Activated T-cell treated with anti-CD3 and anti-CD28 coated beads, Interleukin-2, amount 50 U/mL, for 4 hours (primary cell): Measurements from ENCODE around the gene PDE3A. TPM values are rescaled to one million over a fixed set of nuclear protein-coding genes. Genes with fewer than 3 reads are reported as not detected.

ENCODE experiments used
- ATAC-seq, 2 donors: fragments of 200-7000 bp; cut with Tn5 transposase; one replicate each; pipeline ENCODE4 v1.10.0; 2021
- DNase-seq: peaks from one replicate; pipeline ENCODE4 v3.0.0-alpha.2; 2020
- H3K27me3 Mint-ChIP-seq: one replicate; pipeline ENCODE4 v1.8.0; 2021; ENCODE audit warnings: low read depth, mixed read lengths
- H3K36me3 Mint-ChIP-seq: one replicate; pipeline ENCODE4 v1.8.0; 2022; ENCODE audit warnings: mixed read lengths; ENCODE audit not compliant: insufficient read depth
- H3K4me1 Mint-ChIP-seq: one replicate; pipeline ENCODE4 v1.8.0; 2021; ENCODE audit warnings: low read depth, mixed read lengths
- H3K4me3 Mint-ChIP-seq: one replicate; pipeline ENCODE4 v1.8.0; 2021; ENCODE audit warnings: mild to moderate bottlenecking, moderate library complexity, mixed read lengths
- H3K9me3 Mint-ChIP-seq: one replicate; pipeline ENCODE4 v1.8.0; 2021; ENCODE audit warnings: mixed read lengths
- total RNA-seq, 3 donors: library from RNA; stranded (reverse); gene quantifications; one replicate each; pipeline ENCODE4 v1.2.1, GENCODE V29; 2021

Gene PDE3A
- total RNA-seq, 3 donors from 2014 or later = 0.08 TPM; not detected in 1

- Mint-ChIP-seq H3K27me3 (no peaks in the 10 kb centered on the region), H3K4me1 (no peaks in the 10 kb centered on the region), H3K9me3 (no peaks in the 10 kb centered on the region), H3K4me3 (no peak overlapping the region), H3K36me3 (no peaks in the 10 kb centered on the region)
- DNase-seq (no peak), ATAC-seq (no peak)
Measured at GRCh38 chr12:20560935-20561334, 192.6 kb downstream of the PDE3A start.

GRCh38 chr12:20561871-20562270 lies 193.5 kb downstream of the PDE3A start:
- Mint-ChIP-seq H3K27me3 (no peaks in the 10 kb centered on the region), H3K4me1 (no peaks in the 10 kb centered on the region), H3K36me3 (no peaks in the 10 kb centered on the region), H3K4me3 (no peak overlapping the region), H3K9me3 (no peaks in the 10 kb centered on the region)
- DNase-seq (no peak), ATAC-seq (no peak)

- DNase-seq (no peak), ATAC-seq (no peak)
- no peaks in the 10 kb centered on the region for H3K9me3 Mint-ChIP-seq
- H3K4me3 Mint-ChIP-seq = no peak overlapping the region
- H3K36me3 Mint-ChIP-seq = no peaks in the 10 kb centered on the region
- no peaks in the 10 kb centered on the region for H3K4me1 Mint-ChIP-seq
- H3K27me3 Mint-ChIP-seq = no peaks in the 10 kb centered on the region
Measured at GRCh38 chr12:20567413-20567812, 199.1 kb downstream of the PDE3A start.

- DNase-seq (no peak), ATAC-seq (no peak)
- H3K4me3 Mint-ChIP-seq = no peak overlapping the region
- H3K36me3 Mint-ChIP-seq = no peaks in the 10 kb centered on the region
- H3K4me1 Mint-ChIP-seq = no peaks in the 10 kb centered on the region
- no peaks in the 10 kb centered on the region for H3K27me3 Mint-ChIP-seq
- no peaks in the 10 kb centered on the region for H3K9me3 Mint-ChIP-seq
Measured at GRCh38 chr12:20572451-20572850, 204.1 kb downstream of the PDE3A start.

- Mint-ChIP-seq H3K9me3 (no peaks in the 10 kb centered on the region), H3K36me3 (no peaks in the 10 kb centered on the region), H3K4me1 (no peaks in the 10 kb centered on the region), H3K27me3 (no peaks in the 10 kb centered on the region), H3K4me3 (no peak overlapping the region)
- no peak for DNase-seq
- no peak for ATAC-seq
Measured at GRCh38 chr12:20576528-20576927, 208.2 kb downstream of the PDE3A start.

GRCh38 chr12:20577054-20577453 lies 208.7 kb downstream of the PDE3A start:
- Mint-ChIP-seq H3K27me3 (no peaks in the 10 kb centered on the region), H3K36me3 (no peaks in the 10 kb centered on the region), H3K4me3 (no peak overlapping the region), H3K9me3 (no peaks in the 10 kb centered on the region), H3K4me1 (no peaks in the 10 kb centered on the region)
- no peak for DNase-seq
- no peak for ATAC-seq

GRCh38 chr12:20578142-20578541 lies 209.8 kb downstream of the PDE3A start:
- H3K9me3 Mint-ChIP-seq = no peaks in the 10 kb centered on the region
- H3K4me3 Mint-ChIP-seq = no peak overlapping the region
- H3K4me1 Mint-ChIP-seq = no peaks in the 10 kb centered on the region
- no peaks in the 10 kb centered on the region for H3K36me3 Mint-ChIP-seq
- H3K27me3 Mint-ChIP-seq = no peaks in the 10 kb centered on the region
- ATAC-seq (no peak), DNase-seq (no peak)

- DNase-seq = no peak
- no peak for ATAC-seq
- no peaks in the 10 kb centered on the region for H3K4me1 Mint-ChIP-seq
- H3K27me3 Mint-ChIP-seq = no peaks in the 10 kb centered on the region
- H3K9me3 Mint-ChIP-seq = no peaks in the 10 kb centered on the region
- H3K36me3 Mint-ChIP-seq = no peaks in the 10 kb centered on the region
- no peak overlapping the region for H3K4me3 Mint-ChIP-seq
Measured at GRCh38 chr12:20585055-20585625, 216.8 kb downstream of the PDE3A start.

- DNase-seq (no peak), ATAC-seq (no peak)
- H3K36me3 Mint-ChIP-seq = no peaks in the 10 kb centered on the region
- no peaks in the 10 kb centered on the region for H3K4me1 Mint-ChIP-seq
- no peaks in the 10 kb centered on the region for H3K9me3 Mint-ChIP-seq
- no peaks in the 10 kb centered on the region for H3K27me3 Mint-ChIP-seq
- no peak overlapping the region for H3K4me3 Mint-ChIP-seq
Measured at GRCh38 chr12:20585913-20586312, 217.6 kb downstream of the PDE3A start.

GRCh38 chr12:20588042-20588441 lies 219.7 kb downstream of the PDE3A start:
- ATAC-seq (no peak), DNase-seq (no peak)
- Mint-ChIP-seq H3K36me3 (no peaks in the 10 kb centered on the region), H3K9me3 (no peaks in the 10 kb centered on the region), H3K27me3 (no peaks in the 10 kb centered on the region), H3K4me1 (no peaks in the 10 kb centered on the region), H3K4me3 (no peak overlapping the region)

- no peaks in the 10 kb centered on the region for H3K9me3 Mint-ChIP-seq
- H3K36me3 Mint-ChIP-seq = no peaks in the 10 kb centered on the region
- ATAC-seq = no peak
- H3K4me1 Mint-ChIP-seq = no peaks in the 10 kb centered on the region
- no peaks in the 10 kb centered on the region for H3K27me3 Mint-ChIP-seq
- DNase-seq = no peak
- no peak overlapping the region for H3K4me3 Mint-ChIP-seq
Measured at GRCh38 chr12:20590570-20590969, 222.2 kb downstream of the PDE3A start.

- H3K9me3 Mint-ChIP-seq = no peaks in the 10 kb centered on the region
- DNase-seq = no peak
- no peak for ATAC-seq
- no peaks in the 10 kb centered on the region for H3K36me3 Mint-ChIP-seq
- no peak overlapping the region for H3K4me3 Mint-ChIP-seq
- H3K4me1 Mint-ChIP-seq = no peaks in the 10 kb centered on the region
- H3K27me3 Mint-ChIP-seq = no peaks in the 10 kb centered on the region
Measured at GRCh38 chr12:20592556-20592955, 224.2 kb downstream of the PDE3A start.

GRCh38 chr12:20593611-20594010 lies 225.3 kb downstream of the PDE3A start:
- ATAC-seq = no peak
- no peaks in the 10 kb centered on the region for H3K9me3 Mint-ChIP-seq
- no peaks in the 10 kb centered on the region for H3K27me3 Mint-ChIP-seq
- no peak for DNase-seq
- no peak overlapping the region for H3K4me3 Mint-ChIP-seq
- no peaks in the 10 kb centered on the region for H3K4me1 Mint-ChIP-seq
- H3K36me3 Mint-ChIP-seq = no peaks in the 10 kb centered on the region

- ATAC-seq (no peak), DNase-seq (no peak)
- Mint-ChIP-seq H3K9me3 (no peaks in the 10 kb centered on the region), H3K36me3 (no peaks in the 10 kb centered on the region), H3K27me3 (no peaks in the 10 kb centered on the region), H3K4me1 (no peaks in the 10 kb centered on the region), H3K4me3 (no peak overlapping the region)
Measured at GRCh38 chr12:20596061-20596460, 227.7 kb downstream of the PDE3A start.

GRCh38 chr12:20599757-20600156 lies 231.4 kb downstream of the PDE3A start:
- ATAC-seq (no peak), DNase-seq (no peak)
- H3K27me3 Mint-ChIP-seq = no peaks in the 10 kb centered on the region
- no peaks in the 10 kb centered on the region for H3K4me1 Mint-ChIP-seq
- H3K36me3 Mint-ChIP-seq = no peaks in the 10 kb centered on the region
- H3K4me3 Mint-ChIP-seq = no peak overlapping the region
- H3K9me3 Mint-ChIP-seq = no peaks in the 10 kb centered on the region
